ENCODE results near the gene RILPL2. TPM values are rescaled to one million over a fixed set of nuclear protein-coding genes. Genes with fewer than 3 reads are reported as not detected.
"Not testable (repeated sequence)": the region's sequence is repeated elsewhere in the genome, so short reads cannot be mapped to it uniquely, and the experiment has no call there.

The RILPL2 gene
- total RNA-seq (1 to 10 TPM in 4 of 6 donors, under 1 TPM in 2; 0.83 to 1.9 (median 1.1) TPM), polyA plus RNA-seq (1 to 10 TPM; 1.7 to 2.1 TPM)

GRCh38 chr12:123436017-123436964 lies at the start of gene RILPL2:
Gene RILPL2, minus strand, starts transcription at chr12:123436684. Its CDS starts 264 bp downstream, at chr12:123436420.
- no peak for TF ChIP-seq CTCF (IDR thresholded peaks at IDR 0.05)
- peak within 1 kb of the TSS in 3 of 4 donors; percentile 28 to 57 (median 49) for H3K27ac ChIP-seq
- ATAC-seq (peak; percentile 98 to 99 (median 98)), FAIRE-seq (no peak), DNase-seq (peak; percentile 80 to 94 (median 86))
- no peaks in the 10 kb centered on the region for H3K27me3 ChIP-seq
- H3K4me3 ChIP-seq = peak within 1 kb of the TSS; percentile 53 to 82 (median 62)
- no peaks in the 10 kb centered on the region for H3K36me3 ChIP-seq
- no peaks in the 10 kb centered on the region for H3K9me3 ChIP-seq
- intact Hi-C loops (cut with DNase I) = no loop called here
- H3K4me1 ChIP-seq = peaks cover 0 to 5% (median 0%) of the 10 kb centered on the region in 3 donors
- WGBS, 2 donors = 0 to 1% methylated on average over 51 to 69 of the region's 69 CpGs

- H3K4me1 ChIP-seq = no peaks in the 10 kb centered on the region
- intact Hi-C loops (cut with DNase I) = no loop called here
- H3K27ac ChIP-seq = no peak overlapping the region
- no peak for FAIRE-seq
- no peaks in the 10 kb centered on the region for H3K27me3 ChIP-seq
- no peak overlapping the region for H3K4me3 ChIP-seq
- WGBS, 2 donors = 85 to 87% methylated on average over 14 of the region's 14 CpGs
- DNase-seq = peak in 1 of 6 donors; percentile 46
- H3K9me3 ChIP-seq = no peaks in the 10 kb centered on the region
- TF ChIP-seq CTCF (IDR thresholded peaks at IDR 0.05) = no peak
- no peaks in the 10 kb centered on the region for H3K36me3 ChIP-seq
- ATAC-seq = no peak
Measured at GRCh38 chr12:123485756-123486155, 49.3 kb upstream of the RILPL2 start.

GRCh38 chr12:123483602-123484248 lies 47.2 kb upstream of the RILPL2 start:
- no peak overlapping the region for H3K4me3 ChIP-seq
- DNase-seq (peak in 1 of 6 donors; percentile 35), FAIRE-seq (no peak), ATAC-seq (no peak)
- no peaks in the 10 kb centered on the region for H3K4me1 ChIP-seq
- 85 to 86% methylated on average over 18 of the region's 18 CpGs for WGBS, 2 donors
- H3K27ac ChIP-seq = no peak overlapping the region
- no peaks in the 10 kb centered on the region for H3K27me3 ChIP-seq
- no peaks in the 10 kb centered on the region for H3K36me3 ChIP-seq
- H3K9me3 ChIP-seq = no peaks in the 10 kb centered on the region
- TF ChIP-seq CTCF (IDR thresholded peaks at IDR 0.05) = no peak
- intact Hi-C loops (cut with DNase I) = no loop called here

DNA sequence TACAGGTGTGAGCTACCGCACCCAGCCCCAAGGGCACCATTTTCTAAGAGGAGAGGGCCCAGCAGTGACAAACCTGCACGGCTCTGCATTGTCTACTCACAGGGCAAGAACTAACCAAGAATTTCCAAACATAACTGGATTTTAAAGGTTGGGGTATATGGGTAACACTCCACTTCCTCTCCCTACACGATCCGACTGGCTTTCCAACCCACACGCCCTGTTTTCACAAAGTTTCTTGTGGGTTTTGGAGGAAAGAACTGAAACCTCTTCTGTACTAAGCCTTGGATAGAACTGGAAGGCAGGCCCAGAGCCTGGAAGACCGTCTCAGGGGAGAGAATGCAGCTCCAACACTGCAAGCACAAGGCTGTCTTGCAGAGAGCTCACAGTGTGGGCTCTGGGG lies 46.4 kb upstream of the RILPL2 start:
- Histone ChIP-seq H3K27me3 (no peaks in the 10 kb centered on the region), H3K9me3 (no peaks in the 10 kb centered on the region), H3K4me1 (no peaks in the 10 kb centered on the region), H3K27ac (no peak overlapping the region), H3K4me3 (no peak overlapping the region), H3K36me3 (no peaks in the 10 kb centered on the region)
- TF ChIP-seq CTCF (IDR thresholded peaks at IDR 0.05) = no peak
- intact Hi-C loops (cut with DNase I) = no loop called here
- DNase-seq (no peak), FAIRE-seq (no peak), ATAC-seq (no peak)
- 81 to 89% methylated on average over 6 of the region's 6 CpGs for WGBS, 2 donors

GRCh38 chr12:123481251-123481650 lies 44.8 kb upstream of the RILPL2 start:
- intact Hi-C loops (cut with DNase I); ATAC-seq; H3K36me3 ChIP-seq; H3K4me1 ChIP-seq; H3K4me3 ChIP-seq; H3K9me3 ChIP-seq; H3K27ac ChIP-seq; H3K27me3 ChIP-seq; DNase-seq; FAIRE-seq: not testable (repeated sequence)
- WGBS, 2 donors = 96 to 97% methylated on average over 5 of the region's 5 CpGs
